NCI-H2081 (cell line): ENCODE results near the gene CREBZF.
"Not testable (repeated sequence)": the region's sequence is repeated elsewhere in the genome, so short reads cannot be mapped to it uniquely, and the experiment has no call there.

Experiments used
- DNase-seq, 2 experiments: peaks; one replicate each; lab custom pipeline; 2025; lab: John Stamatoyannopoulos, UW

The CREBZF gene

GRCh38 chr11:85626496-85626895, 38.4 kb downstream of the CREBZF start:
- DNase-seq: no peak

- DNase-seq: no peak
Observed at GRCh38 chr11:85620256-85620655, 44.7 kb downstream of the CREBZF start.

GRCh38 chr11:85619499-85619898, 45.4 kb downstream of the CREBZF start:
- DNase-seq: no peak

GRCh38 chr11:85611643-85612042, 53.3 kb downstream of the CREBZF start:
- not testable (repeated sequence) for DNase-seq
